T-helper 1 cell (primary cell): ENCODE data around the gene SLC39A6.
"Not testable (repeated sequence)": the region's sequence is repeated elsewhere in the genome, so short reads cannot be mapped to it uniquely, and the experiment has no call there.

Source experiments
- DNase-seq, 5 donors: peaks; one replicate each; pipeline ENCODE4 v3.0.0-alpha.2; 2012 to 2020

SLC39A6 gene

DNA sequence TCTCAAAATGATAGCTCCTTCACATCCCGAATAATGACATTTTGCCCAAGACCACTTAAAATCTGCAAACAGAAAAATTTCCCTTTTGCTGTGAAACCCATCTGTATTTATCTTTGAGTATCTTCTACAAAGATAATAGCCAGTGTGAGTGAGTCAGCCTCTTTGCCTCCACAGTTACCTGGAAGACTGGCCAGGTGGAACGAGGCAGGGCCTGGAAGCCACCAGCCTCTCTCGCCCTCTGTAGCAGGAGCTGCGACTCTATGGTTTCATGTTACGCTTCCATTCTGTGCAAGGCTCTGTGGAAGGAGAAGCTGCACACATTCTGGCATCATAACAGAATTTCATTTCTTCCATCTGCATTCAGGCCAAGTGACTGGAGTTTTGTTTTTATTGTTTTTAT, 10.1 kb upstream of the SLC39A6 start:
- DNase-seq: no peak

DNA sequence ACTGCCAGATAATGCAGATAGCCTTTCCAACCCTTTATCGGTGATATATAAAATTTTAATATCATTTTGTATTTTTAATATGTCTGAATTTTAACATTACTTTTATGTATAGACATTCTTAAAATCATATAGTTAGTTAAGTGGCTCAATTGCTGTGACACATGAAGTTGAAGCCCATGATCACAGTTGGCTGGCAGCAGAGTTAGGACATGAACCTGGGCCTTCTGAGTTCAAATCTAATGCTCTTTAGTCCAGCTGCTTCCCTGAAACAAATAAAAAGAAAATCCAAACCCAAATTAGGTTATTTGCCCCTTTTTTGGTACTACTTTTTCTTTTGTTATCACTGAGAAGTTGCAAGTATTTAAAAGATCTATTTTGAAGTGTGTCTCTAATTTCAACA, 6.1 kb upstream of the SLC39A6 start:
- DNase-seq: no peak

DNA sequence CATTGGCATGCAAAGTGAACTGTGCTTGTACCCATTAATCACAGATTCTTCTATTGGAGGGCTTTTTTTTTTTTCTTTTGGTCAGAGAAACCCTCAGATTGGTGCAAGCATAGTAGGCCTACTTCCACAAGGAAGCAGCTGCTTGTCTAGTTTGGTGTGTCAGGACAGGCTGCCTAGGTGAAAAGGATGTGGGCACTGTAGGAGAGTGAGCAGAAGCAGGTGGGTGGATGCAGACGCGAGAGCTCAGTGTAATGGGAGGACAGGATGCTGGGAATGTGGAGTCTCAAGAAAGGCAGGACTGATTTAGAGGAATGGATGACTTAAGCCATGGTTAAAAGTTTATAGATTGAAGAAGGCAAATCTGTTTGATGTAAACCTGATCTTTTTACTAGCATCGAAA, 3.6 kb upstream of the SLC39A6 start:
- DNase-seq: no peak

DNA sequence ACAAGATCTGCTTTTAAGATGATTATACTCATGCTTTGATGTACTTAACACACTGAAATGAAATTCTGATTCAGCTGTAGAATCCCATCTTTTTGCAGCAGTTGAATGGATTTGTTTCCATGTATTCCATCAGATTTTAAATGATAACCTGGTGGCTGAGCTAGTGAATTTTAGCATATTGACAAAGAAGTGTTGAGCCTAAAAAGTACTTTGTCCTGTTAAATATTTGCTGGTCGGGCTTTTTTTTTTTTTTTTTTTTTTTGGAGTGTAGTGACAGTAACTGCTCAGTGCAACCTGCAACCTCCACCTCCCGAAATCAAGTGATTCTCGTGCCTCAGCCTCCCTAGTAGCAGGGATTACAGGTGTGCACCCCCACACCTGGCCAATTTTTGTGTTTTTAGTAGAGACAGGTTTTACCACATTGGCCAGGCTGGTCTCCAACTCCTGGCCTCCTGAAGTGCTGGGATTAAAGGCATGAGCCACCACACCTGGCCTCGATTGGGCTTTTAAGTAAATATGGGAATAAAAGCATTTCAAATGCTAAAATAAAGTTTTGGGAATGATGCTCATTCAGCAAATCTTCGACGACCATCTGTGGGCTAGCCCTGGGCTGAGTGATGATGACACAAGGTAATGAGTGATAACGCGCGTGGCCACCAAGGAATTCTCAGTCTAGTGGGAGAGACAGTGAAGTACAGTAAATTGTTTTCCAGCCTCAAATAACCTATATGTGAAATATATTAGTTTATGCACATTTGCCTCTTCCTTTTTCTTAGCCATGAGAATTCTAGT, 2.7 kb upstream of the SLC39A6 start:
- DNase-seq: no peak

DNA sequence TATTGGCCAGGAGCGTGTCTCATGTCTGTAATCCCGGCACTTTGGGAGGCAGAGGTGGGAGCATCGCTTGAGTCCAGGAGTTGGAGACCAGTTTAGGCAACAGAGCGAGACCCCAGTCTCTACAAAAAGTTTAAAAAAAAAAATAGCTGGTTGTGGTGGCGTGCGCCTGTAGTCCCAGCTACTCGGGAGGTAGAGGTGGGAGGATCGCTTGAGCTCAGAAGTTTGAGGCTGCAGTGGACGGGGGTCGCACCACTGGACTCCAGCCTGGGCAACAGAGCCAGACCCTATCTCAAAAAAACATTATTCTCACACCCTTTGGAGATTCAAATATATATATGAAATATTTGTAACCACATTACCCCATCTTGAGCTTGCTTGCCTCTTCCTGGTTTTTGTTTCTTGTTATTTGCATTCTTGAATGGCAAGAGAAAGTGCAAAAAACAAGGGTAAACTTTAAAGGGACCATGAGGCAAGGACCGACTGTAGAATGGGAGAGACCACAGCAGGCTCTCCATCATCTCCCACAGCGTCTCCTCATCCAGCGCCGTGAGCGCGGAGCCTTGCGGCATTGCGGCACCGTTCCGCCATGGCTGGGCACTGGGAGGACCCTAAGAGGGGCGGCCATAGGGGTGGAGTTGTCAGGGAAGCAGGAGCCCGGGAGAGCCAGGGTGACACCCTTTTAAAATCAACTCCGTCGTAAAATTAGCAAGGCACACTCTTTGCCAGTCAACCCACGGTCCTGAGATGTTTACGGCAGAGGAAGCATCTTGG, 1.9 kb upstream of the SLC39A6 start:
- DNase-seq: no peak

DNA sequence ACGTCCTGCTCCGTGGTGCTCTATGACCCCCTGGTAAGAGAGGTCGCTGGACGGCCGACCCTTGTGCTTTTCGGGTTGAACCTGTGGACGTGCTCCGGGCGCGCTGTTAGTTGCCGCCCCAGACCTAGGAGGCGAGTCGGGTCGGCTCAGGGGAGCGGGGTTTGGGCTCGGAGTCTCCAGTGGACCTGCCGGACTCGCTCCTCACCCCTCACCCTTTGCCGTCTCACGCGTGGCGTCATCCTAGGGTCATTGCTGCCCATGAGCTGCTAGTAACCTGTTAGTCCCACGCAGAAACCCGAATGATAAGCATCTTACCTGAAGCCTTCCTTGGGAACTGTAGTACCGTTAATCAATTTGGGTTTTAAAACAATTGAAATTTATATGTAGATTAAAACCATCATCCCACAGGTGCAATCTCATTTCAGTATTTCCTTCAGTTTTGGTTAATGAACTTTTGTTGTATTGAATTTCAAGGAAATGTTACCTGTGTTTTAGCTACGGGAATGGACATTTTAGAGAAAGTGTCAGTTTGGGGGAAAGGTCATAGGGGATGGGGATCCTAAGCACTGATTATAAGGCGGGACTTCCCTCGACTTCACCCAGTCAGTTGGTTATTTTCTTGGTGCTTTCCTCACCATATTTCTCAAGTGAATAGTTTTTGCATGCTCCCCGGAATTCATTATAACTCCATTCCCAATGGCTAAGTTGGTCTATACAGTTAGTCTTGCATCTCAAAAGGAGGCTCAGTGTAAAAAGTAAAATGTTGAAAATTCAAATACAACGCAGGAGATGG, 1.1 kb upstream of the SLC39A6 start:
- DNase-seq: peak in 1 of 5 donors; percentile 7

DNA sequence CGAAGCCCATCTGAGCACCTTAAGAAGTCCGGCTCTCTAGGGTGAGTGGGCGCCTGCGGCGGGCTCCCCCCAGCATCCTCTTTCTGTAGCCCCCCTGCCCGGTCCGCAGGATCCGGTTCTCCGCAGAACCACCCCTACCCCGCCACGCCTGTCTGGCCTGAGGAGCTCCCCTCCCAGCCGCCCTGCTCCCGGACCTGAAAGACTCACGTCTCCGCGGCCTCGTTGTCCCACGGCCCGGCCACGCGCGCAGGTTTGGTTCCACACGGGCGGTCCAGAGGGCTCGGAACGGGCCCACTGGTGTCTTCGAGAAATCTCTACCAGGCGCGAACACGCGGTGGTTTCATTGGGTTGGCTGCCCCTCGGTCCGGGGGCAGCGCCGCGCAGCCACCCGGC, 237 bp downstream of the SLC39A6 start:
- DNase-seq: no peak

DNA sequence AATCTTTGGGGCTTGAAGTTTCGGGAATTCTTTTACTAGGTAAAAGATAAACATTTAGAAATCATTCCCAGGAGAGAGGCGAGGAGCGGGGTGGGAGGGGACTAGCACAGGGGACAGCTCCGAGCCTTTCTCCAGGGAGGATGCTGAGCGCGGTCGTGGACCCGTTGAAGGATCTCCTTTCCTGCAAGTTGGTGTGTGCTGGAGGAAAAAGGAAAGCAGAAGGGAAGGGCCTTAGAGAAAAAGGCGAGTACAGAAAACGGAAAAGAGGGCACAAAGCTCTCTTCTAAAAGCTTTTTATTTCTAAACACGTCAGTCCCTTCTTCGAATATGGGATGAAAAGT, 640 bp downstream of the SLC39A6 start:
- DNase-seq: no peak

DNA sequence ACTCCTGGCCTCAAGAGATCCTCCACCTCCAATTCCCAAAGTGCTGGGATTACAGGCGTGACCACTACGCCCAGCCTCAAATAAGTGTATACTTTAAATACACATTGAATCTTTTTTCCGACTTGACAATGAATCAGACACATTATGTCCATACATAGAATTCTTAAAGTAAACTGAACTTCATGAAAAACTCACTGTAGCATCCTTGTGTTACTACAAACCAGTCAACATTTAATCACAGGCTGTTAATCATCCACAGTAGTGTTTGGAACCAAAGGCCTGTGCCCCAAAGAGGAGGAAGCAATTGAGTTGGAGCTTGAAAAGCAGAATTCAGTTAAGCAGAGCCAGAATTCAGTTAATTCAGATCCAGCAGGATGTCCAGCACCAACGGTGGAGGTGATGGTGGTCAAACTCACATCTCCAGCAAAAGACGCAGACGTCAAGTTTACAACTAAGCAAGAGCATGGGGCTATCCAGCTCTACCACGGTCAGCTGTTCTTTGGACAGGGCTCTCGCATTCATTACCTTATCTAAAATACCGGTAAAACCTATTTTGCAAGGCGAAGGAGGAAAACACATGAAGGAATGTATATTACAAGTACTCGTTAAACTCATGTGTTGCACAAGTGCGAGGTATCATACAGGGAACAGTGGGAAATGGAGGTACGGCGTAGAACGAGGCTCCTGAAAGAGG, 1.2 kb downstream of the SLC39A6 start:
- DNase-seq: no peak

DNA sequence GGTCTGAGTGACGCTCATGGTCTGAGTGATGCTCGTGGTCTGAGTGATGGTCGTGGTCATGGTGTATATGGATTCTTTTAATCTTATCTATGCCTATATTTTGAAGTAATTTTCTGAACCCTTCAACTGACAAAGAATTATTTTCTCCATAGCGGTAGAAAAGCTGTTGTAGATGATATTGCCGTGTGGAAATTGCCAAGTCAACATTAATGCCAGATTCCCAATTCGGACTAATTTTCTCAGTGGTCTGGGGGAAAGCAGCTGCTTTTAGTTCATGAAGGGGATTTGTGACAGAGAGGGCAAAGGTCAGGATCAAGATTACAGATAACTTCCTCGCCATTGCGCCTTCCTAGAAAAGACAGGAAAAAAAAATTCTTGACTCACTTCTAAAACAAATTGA, 2.5 kb downstream of the SLC39A6 start:
- no peak for DNase-seq

DNA sequence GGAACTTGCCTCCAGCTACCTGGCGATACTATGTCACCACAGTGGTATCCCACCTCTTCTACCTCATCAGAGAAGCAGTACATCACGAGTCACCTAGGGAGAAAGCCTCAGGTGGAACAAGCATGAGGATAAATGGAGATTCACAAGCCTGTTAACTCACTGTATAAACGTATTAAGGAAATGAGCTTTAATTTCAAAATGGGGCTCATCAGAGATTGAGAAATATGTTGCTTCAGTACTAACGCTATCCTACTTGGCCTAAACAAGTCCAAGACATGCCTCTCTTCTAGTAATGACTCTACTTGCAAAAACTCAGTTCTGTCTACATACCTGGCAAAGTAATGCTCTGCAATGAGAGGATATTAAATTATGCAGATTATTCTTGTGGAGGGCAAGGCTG, 4.3 kb downstream of the SLC39A6 start:
- no peak for DNase-seq

DNA sequence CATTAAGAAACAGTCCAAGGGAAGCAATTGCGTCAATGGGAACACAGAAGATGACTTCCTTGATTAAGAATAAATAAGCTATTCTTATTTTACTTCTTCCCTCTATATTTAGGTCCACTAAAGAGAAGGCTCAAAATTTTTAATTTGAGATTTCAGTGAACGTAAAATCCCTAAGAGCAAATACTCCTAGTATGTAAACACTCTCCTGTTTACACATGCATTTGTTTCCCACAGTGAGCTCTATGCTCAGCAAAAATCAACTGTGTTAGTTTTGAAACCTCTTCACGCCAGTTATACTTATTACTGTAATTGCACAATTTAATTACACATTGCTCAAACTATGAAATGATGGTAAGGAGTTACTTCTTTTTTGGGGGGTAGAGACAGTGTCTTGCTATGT, 8.8 kb downstream of the SLC39A6 start:
- no peak for DNase-seq

DNA sequence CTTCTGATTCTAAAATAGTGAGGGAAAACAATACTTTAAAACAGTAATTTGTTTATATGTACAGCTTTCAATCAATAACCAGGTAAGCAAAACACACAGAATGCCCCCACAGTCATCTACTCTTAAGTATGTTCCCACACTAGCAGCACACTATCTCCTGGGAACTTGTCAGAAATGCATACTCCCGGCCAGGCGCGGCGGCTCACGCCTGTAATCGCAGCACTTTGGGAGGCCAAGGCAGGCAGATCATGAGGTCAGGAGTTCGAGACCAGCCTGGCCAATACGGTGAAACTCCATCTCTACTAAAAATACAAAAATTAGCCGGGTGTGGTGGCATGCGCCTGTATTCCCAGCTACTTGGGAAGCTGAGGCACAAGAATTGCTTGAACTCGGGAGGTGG, 12.4 kb downstream of the SLC39A6 start:
- not testable (repeated sequence) for DNase-seq

DNA sequence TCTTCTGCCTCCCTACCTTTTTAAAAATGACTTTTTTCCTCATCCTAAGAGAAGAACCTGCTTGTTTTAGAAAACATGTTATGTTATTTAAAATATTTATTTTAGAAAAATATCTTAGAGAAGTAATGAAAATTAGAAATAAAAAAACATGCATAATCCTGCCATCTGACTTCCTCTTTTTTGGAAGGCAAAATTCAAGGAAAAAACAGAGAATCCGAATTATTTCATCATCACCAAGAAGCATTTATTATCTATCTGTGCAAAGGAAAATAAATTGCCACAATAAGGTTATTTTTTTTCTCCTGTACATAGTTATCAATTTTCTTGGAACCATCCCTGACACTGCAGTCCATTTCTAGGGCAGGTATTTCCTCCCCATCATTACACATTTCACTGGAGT, 14.4 kb downstream of the SLC39A6 start:
- DNase-seq: no peak

DNA sequence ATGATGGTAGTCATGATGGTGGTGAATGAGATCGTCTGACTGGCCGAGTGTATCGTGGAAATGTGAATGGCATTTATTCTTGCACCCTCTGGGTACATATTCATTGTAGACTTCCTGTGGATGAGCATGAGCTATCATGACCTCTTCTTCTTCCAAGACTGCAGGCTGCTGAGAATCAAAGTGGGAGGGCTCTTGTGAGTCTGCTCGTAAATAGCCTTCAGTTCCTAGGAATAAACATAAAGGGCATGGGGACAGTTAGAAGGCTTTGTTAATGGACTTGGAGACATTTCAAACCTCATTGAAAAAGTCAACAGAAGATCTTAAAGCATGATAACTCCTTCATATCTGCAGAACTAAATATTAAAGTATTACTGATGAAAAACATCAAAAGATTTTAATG, 14.9 kb downstream of the SLC39A6 start:
- no peak for DNase-seq

DNA sequence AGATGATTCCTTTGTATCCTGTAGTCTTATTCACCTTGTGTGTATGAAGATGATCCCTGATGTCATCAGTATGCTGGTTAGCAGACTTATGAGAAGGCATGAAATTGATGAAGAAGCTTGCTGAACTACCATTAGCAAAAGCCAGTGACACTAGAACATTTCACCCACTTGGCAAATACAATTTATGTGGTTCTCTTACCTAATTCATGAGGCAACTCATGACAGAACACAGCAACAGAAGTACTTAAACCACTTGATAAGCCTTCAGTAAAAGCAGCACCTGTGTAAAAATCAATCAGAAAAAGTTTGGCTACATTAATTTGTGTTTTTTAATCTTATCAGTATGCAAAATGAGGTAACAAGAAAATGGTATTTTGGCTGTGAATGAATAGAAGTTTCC, 16.8 kb downstream of the SLC39A6 start:
- DNase-seq: no peak

DNA sequence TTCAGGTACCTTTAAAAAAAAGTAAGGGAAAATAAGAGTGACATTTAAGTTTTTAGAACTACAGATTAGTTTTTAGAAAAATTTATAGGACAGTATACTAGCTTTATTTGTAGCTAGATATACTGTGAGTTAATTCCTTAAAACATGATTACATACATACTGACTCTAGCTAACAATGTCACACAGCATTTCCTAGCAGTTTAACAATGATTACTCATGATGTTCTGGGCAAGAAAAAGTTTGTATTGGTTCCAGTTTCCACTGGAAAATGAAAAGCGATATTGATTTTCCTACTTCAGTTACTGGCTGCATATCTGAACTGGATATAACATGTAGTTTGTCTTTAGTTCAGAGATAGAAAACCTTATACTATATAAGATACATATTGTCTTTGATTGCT, 19.4 kb downstream of the SLC39A6 start:
- DNase-seq: no peak

DNA sequence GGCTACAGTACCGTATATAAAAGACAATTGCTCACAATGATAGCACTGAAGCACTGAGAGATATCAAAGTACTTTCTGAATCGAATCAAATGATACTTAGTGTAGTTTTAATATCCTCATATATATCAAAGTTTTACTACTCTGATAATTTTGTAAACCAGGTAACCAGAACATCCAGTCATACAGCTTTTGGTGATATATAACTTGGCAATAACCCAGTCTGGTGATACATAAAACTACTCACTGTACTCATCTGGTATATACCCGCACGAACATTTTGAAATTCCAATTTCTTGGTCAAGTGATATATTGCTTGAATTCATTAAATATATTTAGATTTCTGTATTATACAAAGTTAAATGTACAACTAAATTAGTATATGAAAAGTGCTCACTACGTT, 20.5 kb downstream of the SLC39A6 start:
- DNase-seq: no peak

DNA sequence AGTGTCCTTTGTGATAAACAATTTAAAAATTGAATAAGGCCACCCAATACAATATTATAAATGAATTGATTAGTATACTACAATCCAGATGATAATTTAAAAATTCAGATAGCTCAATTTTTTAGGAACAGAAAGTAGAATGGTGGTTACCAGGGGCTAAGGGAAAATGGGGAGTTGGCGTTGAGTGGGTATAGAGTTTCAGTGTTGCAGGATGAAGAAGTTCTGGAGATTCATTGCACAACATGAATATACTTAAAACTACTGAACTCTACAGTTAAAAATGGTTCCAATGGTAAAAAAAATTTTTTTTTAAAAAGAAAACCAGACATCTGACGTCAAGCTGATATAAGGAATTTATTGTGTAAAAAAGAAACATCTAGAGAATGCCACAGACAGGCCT, 20.9 kb downstream of the SLC39A6 start:
- no peak for DNase-seq

DNA sequence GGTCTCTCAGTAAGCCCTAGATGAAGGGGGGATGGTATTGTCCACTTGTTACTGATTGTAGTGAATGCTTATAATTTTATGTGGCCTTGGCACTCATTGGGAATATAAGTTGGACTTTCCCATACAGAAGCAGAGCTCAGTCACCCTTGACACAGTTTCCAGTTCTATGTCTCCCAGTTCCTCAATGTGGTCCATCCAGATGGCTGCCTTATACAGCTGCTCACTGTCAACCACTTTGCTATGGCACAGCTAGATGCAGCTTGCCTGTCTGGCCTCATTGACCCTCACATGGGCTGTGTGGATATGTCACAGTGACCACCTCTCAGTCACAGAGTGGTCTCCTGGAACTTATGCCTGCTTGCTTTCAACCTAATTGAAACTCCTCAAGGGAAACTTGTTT, 21.7 kb downstream of the SLC39A6 start:
- DNase-seq: no peak

DNA sequence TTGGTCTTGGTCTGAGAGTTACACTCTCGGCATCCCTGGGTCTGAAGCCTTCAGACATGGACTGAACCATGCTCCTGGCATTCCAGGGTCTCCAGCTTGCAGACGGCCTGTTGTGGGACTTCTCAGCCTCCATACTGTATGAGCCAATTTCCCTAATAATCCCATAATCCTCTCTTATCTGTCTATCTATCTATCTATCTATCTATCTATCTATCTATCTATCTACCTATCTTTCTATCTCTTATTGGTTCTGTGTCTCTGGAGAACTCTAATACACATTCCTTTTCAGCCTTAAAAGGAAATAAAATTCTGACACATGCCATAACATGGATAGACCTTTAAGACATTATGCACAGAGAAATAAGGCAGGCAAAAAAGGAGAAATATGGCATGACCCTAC, 24.4 kb downstream of the SLC39A6 start:
- DNase-seq: no peak

DNA sequence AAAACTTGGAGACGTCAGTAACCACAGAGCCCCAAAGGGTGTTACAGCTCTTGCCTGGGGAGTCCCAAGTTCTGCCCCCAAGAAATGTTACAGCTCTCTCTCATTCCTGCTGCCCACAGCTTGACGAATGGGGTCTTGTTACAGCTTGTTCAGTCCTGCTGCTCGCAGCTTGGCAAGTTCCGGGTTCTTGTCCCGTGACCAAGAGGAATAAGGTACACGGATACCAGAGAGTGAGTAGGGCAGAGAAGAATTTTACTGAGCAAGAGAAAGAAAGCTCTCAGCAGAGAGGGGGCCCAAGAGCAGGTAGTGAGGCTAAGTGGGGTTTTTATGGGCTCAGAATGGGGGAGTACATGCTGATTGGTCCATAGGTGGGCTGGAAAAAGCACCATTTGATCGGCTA, 27.2 kb downstream of the SLC39A6 start:
- no peak for DNase-seq

DNA sequence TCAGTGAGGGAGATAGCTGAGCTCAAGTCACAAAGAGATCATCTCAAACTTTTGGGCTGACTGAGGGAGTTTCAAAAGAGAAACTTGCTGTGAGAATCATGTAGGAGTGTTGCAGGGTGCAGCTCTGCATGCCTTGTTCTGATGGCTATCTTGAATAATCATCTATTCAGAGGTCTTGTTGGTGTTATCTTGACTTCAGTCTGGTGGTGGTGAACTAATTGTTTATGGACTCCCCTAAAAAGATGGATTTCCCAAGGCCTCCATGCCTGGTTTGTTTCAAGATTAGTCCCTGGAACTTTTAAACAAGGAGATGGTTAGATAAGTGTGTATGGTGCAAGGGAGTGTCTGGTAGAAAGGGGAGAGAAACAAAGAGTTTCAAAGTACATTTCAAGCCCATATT, 29.8 kb downstream of the SLC39A6 start:
- no peak for DNase-seq
